Measurements from ENCODE around the gene SRSF6.
"Not testable (repeated sequence)": the region's sequence is repeated elsewhere in the genome, so short reads cannot be mapped to it uniquely, and the experiment has no call there.

SRSF6 gene

DNA sequence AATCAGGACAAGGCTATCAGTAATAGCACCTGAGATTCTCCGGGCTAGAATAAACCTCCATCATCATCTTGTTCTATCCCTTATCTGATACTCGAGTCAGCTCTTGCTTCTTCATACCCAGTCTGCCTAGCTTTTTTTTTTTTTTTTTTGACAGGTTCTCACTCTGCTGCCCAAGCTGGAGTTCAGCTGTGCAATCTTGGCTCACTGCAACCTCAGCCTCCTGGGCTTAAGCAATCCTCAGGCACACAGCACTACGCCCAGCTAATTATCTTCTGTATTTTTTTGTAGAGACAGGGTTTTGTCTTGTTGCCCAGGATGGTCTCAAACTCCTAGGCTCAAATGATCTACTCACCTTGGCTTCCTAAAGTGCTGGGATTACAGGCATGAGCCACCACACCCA, 19.5 kb downstream of the SRSF6 start:
- DNase-seq (ENCODE audit: low spot score): no peak

DNA sequence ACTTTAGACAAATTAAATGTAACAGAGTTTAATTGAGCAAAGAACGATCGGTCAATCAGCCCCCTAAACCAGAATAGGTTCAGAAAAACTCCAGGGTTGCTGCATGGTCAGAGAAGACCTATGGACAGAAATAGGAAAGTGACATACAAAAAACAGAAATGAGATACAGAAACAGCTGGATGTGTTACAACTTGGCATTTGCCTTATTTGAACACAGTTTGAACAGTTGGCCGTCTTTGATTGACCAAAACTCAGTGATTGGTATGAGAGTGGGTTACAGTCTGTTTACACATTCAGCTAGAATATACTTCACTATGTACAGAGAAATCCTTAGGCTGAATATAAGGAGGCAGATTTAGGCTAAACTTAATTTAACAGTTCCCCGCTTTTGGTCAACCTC, 19.9 kb downstream of the SRSF6 start:
- no peak for DNase-seq (ENCODE audit: low spot score)

DNA sequence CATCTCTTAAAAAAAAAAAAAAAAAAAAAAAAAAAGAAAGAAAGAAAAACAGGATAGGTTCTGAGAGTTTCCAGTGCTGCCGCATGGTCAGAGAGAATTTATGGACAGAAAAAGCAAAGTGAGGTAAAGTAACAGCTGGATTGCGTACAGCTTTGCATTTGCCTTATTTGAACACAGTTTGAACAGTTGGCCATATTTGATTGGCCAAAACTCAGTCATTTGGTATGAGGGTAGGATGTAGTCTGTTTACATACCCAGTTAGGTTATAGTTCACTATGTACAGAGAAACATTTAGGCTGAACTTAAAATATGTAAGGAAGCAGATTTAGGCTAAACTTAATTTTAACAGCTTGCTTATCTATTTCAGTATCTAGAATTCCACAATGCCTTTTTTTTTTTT, 32.3 kb downstream of the SRSF6 start:
- DNase-seq (ENCODE audit: low spot score): no peak

DNA sequence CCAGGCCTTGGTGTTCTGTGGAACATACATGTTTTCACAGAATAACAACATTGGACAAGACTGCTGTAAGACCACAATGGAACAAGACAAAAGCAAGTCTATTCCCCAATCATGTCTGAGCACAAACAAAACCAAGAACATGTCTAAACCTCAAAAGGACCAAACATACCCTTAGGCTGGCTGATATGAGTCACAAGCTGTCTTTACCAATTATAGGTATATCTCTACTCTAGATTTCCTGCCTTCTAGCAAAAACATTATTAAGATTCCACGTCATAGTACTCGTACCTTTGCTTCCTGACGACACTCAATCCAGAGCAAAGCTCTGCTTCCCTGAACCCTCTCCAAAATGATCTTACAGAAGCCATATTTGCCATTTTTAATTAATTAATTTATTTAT, 34.4 kb downstream of the SRSF6 start:
- no peak for DNase-seq (ENCODE audit: low spot score)

DNA sequence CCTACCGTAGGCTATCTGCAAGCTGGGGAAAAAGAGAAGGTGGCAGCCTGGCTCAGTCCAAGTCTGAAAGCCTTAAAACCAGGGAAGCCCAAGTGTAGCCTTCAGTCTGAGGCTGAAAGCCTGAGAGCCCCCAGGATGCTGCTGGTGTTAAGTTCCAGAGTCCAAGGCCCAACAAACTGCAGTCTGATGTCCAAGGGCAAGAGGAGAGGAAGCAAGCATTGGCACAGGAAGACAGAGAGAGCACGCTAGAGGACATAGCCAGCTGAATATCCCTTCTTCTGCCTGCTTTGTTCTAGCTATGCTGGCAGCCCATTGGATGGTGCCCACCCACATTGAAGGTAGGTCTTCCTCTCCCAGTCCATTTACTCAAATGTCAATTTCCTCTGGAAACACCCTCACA, 37.7 kb downstream of the SRSF6 start:
- DNase-seq (ENCODE audit: low spot score): no peak

DNA sequence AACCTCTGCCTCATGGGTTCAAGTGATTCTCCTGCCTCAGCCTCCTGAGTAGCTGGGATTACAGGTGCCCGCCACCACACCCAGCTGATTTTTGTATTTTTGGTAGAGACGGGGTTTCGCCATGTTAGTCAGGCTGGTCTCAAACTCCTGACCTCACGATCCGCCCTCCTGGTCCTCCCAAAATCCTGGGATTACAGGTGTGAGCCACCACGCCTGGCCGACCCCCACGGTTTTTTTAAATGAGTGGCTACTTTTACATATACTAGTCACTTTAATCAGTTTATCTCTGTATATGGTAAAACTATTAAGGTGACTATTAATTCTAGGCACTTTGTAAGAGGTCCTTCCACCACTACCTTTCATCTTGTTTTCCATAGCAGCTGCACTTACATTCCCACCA, 44.3 kb downstream of the SRSF6 start:
- not testable (repeated sequence) for DNase-seq (ENCODE audit: low spot score)

DNA sequence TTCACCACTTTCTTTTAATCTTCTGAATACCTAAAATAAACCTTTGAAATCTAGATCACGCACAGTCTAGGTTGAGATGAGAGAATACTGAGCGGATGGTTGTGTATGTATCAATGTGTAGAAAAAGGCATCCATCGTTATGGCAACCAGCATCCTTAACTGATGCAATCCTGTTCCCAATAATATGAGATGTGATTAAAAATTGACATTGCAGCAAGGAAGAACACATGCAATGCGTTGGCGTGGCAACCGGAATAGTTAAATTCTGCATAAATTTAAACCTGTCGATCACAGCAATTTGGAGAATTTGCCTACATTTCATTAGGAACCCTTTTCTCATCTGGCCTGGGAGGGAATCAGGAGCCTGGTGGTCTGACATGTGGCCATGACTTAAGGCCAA, 48.5 kb downstream of the SRSF6 start:
- no peak for DNase-seq (ENCODE audit: low spot score)

DNA sequence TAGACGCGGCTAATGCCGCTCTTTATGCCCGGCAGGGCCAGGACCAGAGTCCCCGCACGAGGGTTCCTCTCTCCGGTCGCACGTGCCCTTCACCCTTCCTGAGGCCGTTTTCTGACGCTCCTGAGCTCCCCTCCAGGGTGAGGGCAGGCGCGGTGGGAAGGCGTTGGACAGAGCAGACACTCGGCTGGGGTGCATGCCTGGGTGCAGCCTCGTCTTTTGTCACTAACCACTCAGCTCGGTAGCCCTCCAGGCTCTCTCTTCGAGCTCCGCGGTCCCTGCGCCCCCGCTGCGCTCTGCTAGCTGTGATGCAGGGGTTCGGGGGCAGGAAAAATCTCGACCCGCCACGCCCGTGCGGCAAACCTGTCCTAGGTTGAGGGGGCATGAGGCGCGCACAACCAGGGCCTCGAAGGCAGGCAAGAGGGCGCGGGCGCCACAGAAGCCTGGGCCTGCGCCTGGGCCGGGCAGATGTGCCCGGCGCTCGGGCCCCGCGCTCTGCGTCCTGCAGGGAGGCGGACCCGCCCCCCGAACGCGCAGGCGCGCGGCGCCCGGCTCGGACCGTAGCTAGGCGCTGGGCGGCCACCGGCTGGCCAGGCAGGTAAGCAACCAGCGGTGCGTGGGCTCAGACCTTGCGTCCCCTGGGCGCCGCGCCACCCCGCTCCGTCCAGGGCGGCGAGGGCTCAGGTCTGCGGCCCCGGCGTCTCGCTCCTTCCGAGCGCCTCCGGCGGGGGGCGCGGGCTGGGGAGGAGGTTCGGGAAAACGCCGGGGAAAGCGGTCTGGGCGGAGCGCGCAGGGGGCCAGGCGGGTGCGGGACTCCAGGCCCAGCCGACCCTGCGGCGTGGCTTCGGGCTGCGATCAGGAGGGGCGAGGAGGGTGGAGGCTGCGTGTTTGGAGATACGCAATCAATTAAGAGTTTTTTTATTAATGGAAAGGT, 49.7 kb downstream of the SRSF6 start, which contains the start of gene L3MBTL1:
L3MBTL1 (plus strand) TSS at position 548 of the 931 bp plus-strand sequence. CDS start 5,807 bp downstream, outside the sequence.
- DNase-seq (ENCODE audit: low spot score): no peak

DNA sequence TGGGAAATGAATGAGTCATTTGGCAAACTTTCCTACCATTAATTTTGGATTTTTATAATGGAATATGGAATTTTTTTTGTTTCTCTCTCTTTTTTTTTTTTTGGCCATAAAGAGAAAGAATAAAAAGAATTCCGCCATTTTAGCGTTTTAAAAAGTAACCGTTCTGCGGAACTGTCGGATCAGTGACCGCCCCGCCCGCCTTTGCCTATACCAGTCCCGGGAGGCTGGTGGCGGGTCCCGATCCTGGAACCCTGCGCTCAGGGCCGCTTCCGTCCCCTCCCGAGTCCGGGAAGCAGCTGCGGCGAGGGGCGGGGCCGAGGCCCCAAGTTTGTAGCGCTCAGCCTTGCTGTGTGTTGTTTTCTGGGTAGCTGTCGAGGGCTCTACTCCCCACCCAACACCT, 50.4 kb downstream of the SRSF6 start:
- DNase-seq (ENCODE audit: low spot score): no peak

DNA sequence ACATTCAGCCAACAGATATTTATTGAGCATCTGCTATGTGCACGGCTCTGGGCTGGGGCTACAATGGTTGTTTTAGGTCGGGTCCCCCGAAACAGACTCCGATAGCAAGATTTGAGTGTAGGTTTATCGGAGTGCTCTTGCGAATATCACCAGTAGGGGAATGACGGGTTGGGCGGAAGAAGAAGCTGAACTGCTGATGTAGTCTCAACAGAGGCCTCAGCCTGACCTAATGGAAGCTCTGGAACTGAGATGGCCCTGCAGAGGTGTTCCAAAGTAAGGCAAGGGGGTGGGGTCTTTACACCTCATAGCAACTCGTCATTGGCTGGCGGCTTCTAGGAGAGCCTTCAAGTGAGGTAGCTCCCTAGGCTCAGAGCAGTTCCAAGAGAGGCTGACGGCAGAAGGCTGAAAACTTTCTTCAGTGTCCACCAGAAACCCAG, 50.9 kb downstream of the SRSF6 start:
- DNase-seq (ENCODE audit: low spot score): no peak

DNA sequence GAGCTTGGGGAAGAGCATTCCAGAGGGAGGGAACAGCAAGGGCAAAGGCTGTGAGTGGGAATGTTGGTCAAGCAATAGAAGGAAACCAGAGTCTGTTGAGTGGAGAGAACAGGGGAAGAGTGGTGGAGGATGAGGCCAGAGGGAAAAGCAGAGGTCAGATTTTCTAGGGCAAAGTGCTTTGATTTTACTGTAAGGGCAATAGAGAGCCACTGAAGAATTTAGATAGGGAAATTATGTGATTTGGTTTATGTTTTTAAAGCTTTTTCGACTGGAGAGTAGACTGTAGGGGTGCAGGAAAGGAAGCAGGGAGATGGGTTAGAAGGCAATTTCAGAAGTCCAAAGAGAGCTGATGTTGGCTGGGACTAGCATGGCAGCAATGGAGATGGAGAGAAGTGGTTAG, 54.2 kb downstream of the SRSF6 start:
- DNase-seq (ENCODE audit: low spot score): no peak

DNA sequence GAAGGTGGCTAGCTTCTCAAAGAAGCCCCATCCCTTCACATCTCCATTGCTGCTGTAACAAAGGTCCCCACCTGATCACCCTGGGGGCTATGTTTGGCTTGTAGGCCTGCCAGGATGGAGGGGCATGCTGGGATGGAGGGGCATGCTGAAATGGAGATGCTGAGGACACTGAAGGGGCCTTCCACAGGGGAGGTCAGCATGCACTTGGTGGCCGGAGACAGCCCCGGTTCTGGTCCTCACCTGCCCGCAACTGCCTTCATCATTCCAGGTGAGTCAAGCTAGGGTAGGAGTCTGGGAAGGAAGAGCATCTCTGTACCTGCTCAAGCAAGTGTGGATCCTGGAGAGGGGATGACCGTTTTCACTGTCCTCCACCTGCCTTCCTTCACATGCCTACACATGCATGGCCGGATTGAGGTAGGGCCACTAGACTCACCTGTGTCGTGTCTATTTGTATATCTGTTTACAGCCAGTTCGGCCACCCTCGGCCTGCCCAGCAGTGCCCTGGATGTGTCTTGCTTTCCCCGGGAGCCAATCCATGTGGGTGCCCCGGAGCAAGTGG, 55.8 kb downstream of the SRSF6 start:
- no peak for DNase-seq (ENCODE audit: low spot score)

All from hematopoietic multipotent progenitor cell treated with erythropoietin and hydrocortisone succinate and interleukin-3 and kit ligand, for 15 days (in vitro differentiated cells).